Frontal cortex (tissue), 4 donors: Measurements from ENCODE around the gene GUK1. TPM values are rescaled to one million over a fixed set of nuclear protein-coding genes. Genes with fewer than 3 reads are reported as not detected.
"Not testable (repeated sequence)": the region's sequence is repeated elsewhere in the genome, so short reads cannot be mapped to it uniquely, and the experiment has no call there.

Experiments used
- DNase-seq, 2 donors: peaks; one replicate each; pipeline ENCODE4 v3.0.0; 2012; ENCODE audit warnings: low spot score in 2 of 2
- FAIRE-seq: peaks from 2 replicates; lab custom pipeline; 2012; peaks lifted over from hg19 to GRCh38; lab: Jason Lieb, UNC
- small RNA-seq: library from RNA; depleted of rRNA; stranded (forward); fragments of <200 nt; gene quantifications from one replicate; pipeline ENCODE3, GENCODE V24; 2014
- total RNA-seq: library from RNA; depleted of rRNA; stranded (reverse); fragments of >200 nt; gene quantifications from one replicate; pipeline ENCODE4 v1.2.3, GENCODE V29; 2014
- donor health status: control.
- donor health status: control.
- donor health status: control.

GUK1 gene
- total RNA-seq, 1 donor from 2014 or later: 130 TPM

DNA sequence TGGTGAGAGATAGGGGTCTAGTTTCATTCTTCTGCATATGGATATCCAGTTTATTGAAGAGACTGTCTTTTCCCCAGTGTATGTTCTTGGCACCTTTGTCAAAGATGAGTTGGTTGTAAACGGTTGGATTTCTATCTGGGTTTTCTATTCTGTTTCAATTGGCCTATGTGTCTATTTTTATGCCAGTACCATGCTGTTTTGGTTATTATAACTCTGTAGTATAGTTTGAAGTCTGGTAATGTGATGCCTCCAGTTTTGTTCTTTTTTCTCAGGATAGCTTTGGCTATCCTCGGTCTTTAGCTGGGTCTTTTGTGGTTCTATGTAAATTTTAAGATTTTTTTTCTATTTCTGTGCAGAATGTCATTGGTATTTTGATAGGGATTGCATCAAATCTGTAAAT, 48.2 kb downstream of the GUK1 start:
- not testable (repeated sequence) for DNase-seq, FAIRE-seq

DNA sequence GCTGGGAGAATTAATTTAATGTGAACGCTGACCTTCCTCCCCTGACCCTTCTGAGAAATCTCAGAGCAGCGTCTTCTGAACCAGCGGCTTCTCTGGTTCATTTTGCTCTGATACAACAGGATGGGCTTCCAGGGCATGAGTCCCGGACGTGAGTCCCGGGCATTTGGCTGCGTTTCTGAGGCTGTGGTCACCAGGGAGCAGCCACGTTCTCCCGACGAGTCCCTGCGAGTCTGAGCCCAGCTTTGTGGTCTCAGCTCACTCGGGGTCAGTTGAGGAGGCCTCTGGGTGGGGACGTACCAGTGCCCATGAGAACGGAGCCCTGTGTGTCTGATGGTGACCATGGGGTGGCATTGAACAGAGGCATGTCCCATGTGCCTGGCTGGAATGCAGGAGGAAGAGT, 50.1 kb downstream of the GUK1 start:
- DNase-seq (no peak), FAIRE-seq (no peak)

DNA sequence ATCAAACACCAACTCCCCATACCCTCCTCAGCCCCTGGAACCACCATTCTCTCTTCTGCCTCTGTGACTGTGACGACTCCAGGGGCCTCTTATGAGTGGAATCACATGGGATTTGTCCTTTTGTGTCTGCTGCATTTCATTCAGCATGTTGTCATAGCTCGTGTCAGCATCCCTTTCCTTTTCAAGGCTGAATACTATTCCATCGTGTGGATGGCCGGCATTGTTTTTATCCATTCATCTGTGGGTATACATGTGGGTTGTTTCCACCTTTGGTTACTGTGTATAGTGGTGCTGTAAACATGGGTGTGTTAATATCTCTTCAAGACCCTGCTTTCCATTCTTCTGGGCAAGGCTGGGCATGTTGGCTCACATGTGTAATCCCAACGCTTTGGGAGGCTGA, 50.7 kb downstream of the GUK1 start:
- DNase-seq: no peak
- FAIRE-seq: no peak

DNA sequence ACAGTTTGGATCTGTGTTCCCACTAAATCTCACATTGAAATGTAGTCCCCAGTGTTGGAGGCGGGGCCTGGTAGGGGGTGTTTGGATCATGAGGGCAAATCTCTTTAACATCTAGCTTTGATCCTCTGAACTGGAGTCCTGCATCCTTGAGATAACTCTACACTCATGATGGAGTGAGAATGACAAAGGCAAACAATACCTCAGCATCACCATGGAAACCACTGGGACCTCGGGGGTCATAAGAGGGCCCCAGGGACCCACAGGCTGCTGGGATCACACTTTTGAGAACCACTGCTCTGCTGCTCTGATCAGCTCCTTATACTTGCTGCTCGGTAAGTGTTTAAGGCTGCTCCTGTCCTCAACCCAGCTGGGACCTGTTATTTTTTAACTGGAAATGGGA, 54.4 kb downstream of the GUK1 start:
- DNase-seq: no peak
- no peak for FAIRE-seq

DNA sequence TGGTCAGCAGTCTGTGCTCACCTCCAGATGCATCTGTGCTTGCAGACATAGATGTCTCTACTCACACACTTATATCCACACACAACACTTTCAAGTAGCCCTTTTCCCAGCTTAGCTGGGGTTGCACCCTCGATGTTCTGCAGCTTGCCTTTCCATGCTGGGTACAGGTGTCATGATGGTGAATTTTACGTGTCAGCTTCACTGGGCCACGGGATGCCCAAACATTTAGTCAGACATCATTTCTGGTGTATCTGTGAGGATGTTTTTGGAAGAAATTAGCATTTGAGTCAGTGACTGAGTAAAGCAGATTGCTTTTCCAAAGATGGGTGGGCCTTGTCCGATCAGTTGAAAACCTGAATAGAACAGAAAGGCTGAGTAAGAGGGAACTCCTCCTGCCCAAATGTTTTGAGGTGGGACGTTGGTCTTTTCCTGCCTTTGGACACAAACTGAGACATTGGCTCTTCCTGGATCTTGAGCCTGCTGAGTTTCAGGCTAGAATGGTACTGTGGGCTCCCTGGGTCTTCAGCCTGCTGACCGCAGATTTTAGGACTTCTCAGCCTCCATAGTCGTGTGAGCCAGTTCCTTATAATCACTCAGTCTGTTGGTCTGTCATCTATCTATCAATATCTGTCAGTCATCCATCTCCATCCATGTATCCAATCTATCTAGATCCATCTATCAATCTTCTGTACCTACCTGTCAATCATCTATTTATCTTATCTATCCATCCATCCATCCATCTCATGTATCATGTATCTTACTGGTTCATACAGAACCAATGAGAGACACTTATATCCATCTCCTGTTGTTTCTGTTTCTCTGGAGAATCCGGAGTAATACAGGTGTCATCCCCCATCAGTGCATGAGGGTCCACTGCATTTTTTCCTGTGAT, 55.1 kb downstream of the GUK1 start:
- DNase-seq (no peak), FAIRE-seq (no peak)

DNA sequence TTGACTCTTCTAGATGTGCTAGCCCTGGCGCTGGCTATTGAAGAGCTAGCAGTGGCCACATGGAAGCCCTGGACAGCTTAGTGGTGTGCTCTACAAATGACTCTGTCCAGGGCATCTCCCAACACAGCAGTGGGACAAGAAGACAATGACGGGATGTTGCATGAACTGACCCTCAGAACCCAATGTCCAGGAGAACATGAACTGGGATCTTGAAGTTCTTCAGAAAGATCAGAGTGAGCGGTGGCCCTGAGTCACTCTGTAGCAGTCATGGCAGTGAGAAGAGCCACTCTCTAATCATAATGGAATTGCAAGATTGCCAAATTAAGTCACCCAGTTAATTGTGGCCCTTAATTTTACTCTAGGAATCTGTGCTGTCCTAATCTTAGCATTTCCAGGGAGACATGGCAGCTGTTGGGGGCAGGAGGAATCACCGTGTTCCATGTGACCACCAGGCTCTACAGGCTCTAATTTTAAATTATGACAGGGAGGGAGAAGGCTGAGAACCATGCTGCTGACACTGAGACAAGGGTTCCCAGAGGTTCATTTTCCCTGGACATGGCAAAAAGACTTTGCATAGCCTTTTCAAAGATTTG, 57.6 kb downstream of the GUK1 start:
- no peak for DNase-seq
- FAIRE-seq: no peak

Small RNA genes lying within 50 kb of the gene (small RNA-seq; reads per million reads assigned to genes)
- not detected for gene AL359510.1

Other genes with a start within 250 kb of the GUK1 start
- 1.2 TPM for gene WNT9A, start 192.3 kb upstream of the GUK1 start, total RNA-seq
- gene WNT3A, start 133.3 kb upstream of the GUK1 start, total RNA-seq: not detected
- 107 TPM for gene ARF1, start 57.6 kb upstream of the GUK1 start, total RNA-seq
- 4.1 TPM for gene C1orf35, start 37.0 kb upstream of the GUK1 start, total RNA-seq
- gene MRPL55, start 31.0 kb upstream of the GUK1 start, total RNA-seq: 33.4 TPM
- 0.82 TPM for gene GJC2, start 9.7 kb downstream of the GUK1 start, total RNA-seq
- gene IBA57, start 25.5 kb downstream of the GUK1 start, total RNA-seq: 2.9 TPM
- 30.2 TPM for gene OBSCN, start 67.8 kb downstream of the GUK1 start, total RNA-seq